Skeletal muscle tissue (tissue), 4 donors: ENCODE results near the gene CNNM2. TPM values are rescaled to one million over a fixed set of nuclear protein-coding genes. Genes with fewer than 3 reads are reported as not detected.

Experiments
- H3K27ac ChIP-seq: one replicate; pipeline ENCODE4 v1.7.0; 2013; ENCODE audit warnings: mild to moderate bottlenecking, low read depth, low read length, inconsistent platforms
- H3K27me3 ChIP-seq, 3 donors: one replicate each; pipeline ENCODE4 v1.7.0; 2013; ENCODE audit warnings: low read length in 3 of 3; ENCODE audit not compliant: control insufficient read depth in 3 of 3, insufficient read depth in 3 of 3
- H3K36me3 ChIP-seq, 3 donors: one replicate each; pipeline ENCODE4 v1.7.0; 2013; ENCODE audit warnings: low read length in 3 of 3; ENCODE audit not compliant: control insufficient read depth in 3 of 3, insufficient read depth in 3 of 3
- H3K4me1 ChIP-seq, 3 donors: one replicate each; pipeline ENCODE4 v1.7.0; 2013; ENCODE audit warnings: low read length in 3 of 3, mild to moderate bottlenecking in 3 of 3; ENCODE audit not compliant: control insufficient read depth in 3 of 3, insufficient read depth in 3 of 3
- H3K4me3 ChIP-seq, 3 donors: one replicate each; pipeline ENCODE4 v1.7.0; 2013; ENCODE audit warnings: low read length in 3 of 3
- H3K9ac ChIP-seq, 3 donors: one replicate each; pipeline ENCODE4 v1.7.0; 2013; ENCODE audit warnings: low read length in 3 of 3, mild to moderate bottlenecking in 3 of 3, moderate library complexity in 2 of 3, low read depth in 1 of 3
- H3K9me3 ChIP-seq, 3 donors: one replicate each; pipeline ENCODE4 v1.7.0; 2013; ENCODE audit warnings: low read length in 3 of 3; ENCODE audit not compliant: control insufficient read depth in 3 of 3
- total RNA-seq: library from RNA; depleted of rRNA; stranded (reverse); fragments of >200 nt; gene quantifications from one replicate; pipeline ENCODE4 v1.2.3, GENCODE V29; 2014
- donor health status: Osteomylitis.

The CNNM2 gene
- total RNA-seq, 1 donor from 2014 or later, result 2.1 TPM

- peaks cover 38 to 80% (median 56%) of the 10 kb centered on the region in 3 donors for H3K36me3 ChIP-seq
- H3K9me3 ChIP-seq, result no peaks in the 10 kb centered on the region
- H3K4me1 ChIP-seq, result no peaks in the 10 kb centered on the region
- no peaks in the 10 kb centered on the region for H3K27me3 ChIP-seq
- no peak overlapping the region for H3K4me3 ChIP-seq
- H3K9ac ChIP-seq, result no peak overlapping the region
- H3K27ac ChIP-seq, result no peak overlapping the region
These were observed 168.2 kb downstream of the CNNM2 start for GRCh38 chr10:103086261-103086660.

- H3K9me3 ChIP-seq, result no peaks in the 10 kb centered on the region
- no peak overlapping the region for H3K27ac ChIP-seq
- peaks cover 43 to 85% (median 61%) of the 10 kb centered on the region in 3 donors for H3K36me3 ChIP-seq
- H3K27me3 ChIP-seq, result no peaks in the 10 kb centered on the region
- no peak overlapping the region for H3K9ac ChIP-seq
- H3K4me3 ChIP-seq, result no peak overlapping the region
- no peaks in the 10 kb centered on the region for H3K4me1 ChIP-seq
These were observed 168.7 kb downstream of the CNNM2 start for GRCh38 chr10:103086799-103087198.

DNA sequence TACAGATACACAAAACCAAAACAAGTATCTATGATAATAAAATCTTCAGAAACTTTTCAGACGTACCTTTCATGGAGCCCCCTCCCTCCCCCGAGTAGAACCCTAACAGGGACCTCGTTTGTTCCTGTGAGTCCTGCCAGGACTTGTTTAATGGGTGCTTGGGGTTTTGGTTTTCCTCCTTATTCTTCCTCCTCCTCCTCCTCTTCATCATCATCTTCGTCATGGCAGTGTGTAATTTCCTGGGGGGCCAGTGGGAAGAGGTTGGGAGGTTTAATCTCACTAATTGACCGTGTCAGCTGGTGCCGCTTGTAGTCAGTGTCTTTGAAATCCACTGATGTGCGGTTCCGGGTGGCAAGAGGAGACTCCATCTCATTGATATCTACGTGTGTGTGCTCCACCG lies 171.4 kb downstream of the CNNM2 start:
- no peak overlapping the region for H3K27ac ChIP-seq
- no peaks in the 10 kb centered on the region for H3K27me3 ChIP-seq
- no peaks in the 10 kb centered on the region for H3K9me3 ChIP-seq
- no peaks in the 10 kb centered on the region for H3K4me1 ChIP-seq
- H3K36me3 ChIP-seq, result peaks cover 57 to 97% (median 79%) of the 10 kb centered on the region in 3 donors
- no peak overlapping the region for H3K4me3 ChIP-seq
- H3K9ac ChIP-seq, result no peak overlapping the region

GRCh38 chr10:103090911-103091310 lies 172.8 kb downstream of the CNNM2 start:
- H3K36me3 ChIP-seq, result peaks cover 57 to 95% (median 82%) of the 10 kb centered on the region in 3 donors
- no peak overlapping the region for H3K4me3 ChIP-seq
- H3K9ac ChIP-seq, result no peak overlapping the region
- H3K4me1 ChIP-seq, result no peaks in the 10 kb centered on the region
- H3K9me3 ChIP-seq, result no peaks in the 10 kb centered on the region
- no peak overlapping the region for H3K27ac ChIP-seq
- H3K27me3 ChIP-seq, result no peaks in the 10 kb centered on the region

DNA sequence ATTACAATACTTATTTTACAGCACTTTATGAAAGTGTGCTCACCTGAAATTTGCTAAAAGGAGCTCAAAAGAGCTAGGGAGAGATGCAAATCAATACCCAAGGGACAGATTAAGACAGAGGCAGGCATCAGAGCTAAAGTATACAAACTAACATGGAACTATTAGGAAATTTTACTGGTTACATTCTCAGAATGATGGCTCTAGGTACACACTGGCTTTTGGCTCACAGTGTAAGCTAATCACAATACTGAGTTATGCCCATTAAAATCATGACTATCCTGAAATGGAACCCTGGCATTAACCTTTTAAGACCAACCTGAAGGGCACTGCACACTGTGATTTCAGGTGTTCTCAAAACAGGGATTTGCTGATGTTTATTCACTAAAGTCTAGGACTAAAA lies 176.9 kb downstream of the CNNM2 start:
- peaks cover 51 to 90% (median 78%) of the 10 kb centered on the region in 3 donors for H3K36me3 ChIP-seq
- H3K27me3 ChIP-seq, result no peaks in the 10 kb centered on the region
- no peak overlapping the region for H3K9ac ChIP-seq
- H3K27ac ChIP-seq, result no peak overlapping the region
- H3K4me3 ChIP-seq, result no peak overlapping the region
- no peaks in the 10 kb centered on the region for H3K9me3 ChIP-seq
- H3K4me1 ChIP-seq, result no peaks in the 10 kb centered on the region

DNA sequence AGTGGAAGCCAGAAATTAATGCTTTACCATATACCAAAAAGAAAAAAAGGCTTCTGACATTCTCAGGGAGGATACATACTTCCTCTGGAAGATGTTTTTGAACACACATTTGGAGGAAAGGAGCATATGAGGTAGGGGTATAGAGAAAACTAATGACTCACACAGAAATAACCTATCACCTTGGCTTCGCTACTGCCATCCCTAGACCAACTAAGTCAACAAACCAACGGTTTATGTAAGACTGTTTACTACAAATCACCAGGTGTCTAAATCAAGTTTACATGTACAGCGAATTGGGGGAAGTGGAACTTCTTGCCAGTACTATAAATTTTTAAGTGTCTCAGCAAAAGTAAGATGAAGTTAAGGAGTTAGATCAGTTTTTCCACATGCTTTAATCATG lies 178.0 kb downstream of the CNNM2 start:
- H3K9ac ChIP-seq, result no peak overlapping the region
- H3K36me3 ChIP-seq, result peaks cover 46 to 86% (median 79%) of the 10 kb centered on the region in 3 donors
- no peak overlapping the region for H3K27ac ChIP-seq
- no peaks in the 10 kb centered on the region for H3K9me3 ChIP-seq
- H3K27me3 ChIP-seq, result no peaks in the 10 kb centered on the region
- H3K4me3 ChIP-seq, result no peak overlapping the region
- no peaks in the 10 kb centered on the region for H3K4me1 ChIP-seq

- Histone ChIP-seq H3K9ac (no peak overlapping the region), H3K4me3 (no peak overlapping the region), H3K9me3 (no peaks in the 10 kb centered on the region), H3K27me3 (no peaks in the 10 kb centered on the region), H3K36me3 (peaks cover 27 to 69% (median 65%) of the 10 kb centered on the region in 3 donors), H3K27ac (no peak overlapping the region), H3K4me1 (no peaks in the 10 kb centered on the region)
These were observed 180.1 kb downstream of the CNNM2 start for GRCh38 chr10:103098240-103098639.

- H3K4me1 ChIP-seq, result peaks cover 3 to 10% (median 7%) of the 10 kb centered on the region in 3 donors
- peaks cover 19 to 59% (median 59%) of the 10 kb centered on the region in 3 donors for H3K36me3 ChIP-seq
- H3K27me3 ChIP-seq, result no peaks in the 10 kb centered on the region
- no peaks in the 10 kb centered on the region for H3K9me3 ChIP-seq
- H3K4me3 ChIP-seq, result no peak overlapping the region
- H3K27ac ChIP-seq, result no peak overlapping the region
- no peak overlapping the region for H3K9ac ChIP-seq
These were observed 182.5 kb downstream of the CNNM2 start for GRCh38 chr10:103100620-103101019.

DNA sequence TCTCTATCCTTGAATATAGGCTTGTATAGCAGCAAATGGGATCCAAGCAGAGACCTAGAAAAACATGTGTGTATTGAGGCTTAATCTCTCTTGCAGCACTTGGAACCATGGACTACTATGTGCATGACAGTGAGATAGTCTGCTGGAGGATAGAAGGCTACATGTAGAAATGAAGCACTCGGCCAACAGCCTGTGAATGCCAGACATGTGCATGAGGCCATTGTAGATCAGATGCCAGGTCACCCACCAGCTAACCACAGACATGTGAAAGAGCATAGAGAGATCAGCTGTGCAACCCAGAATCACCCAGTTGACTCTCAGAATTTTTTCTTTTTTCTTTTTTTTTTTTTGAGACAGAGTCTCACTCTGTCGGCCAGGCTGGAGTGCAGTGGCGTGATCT lies 184.1 kb downstream of the CNNM2 start:
- Histone ChIP-seq H3K36me3 (peaks cover 17 to 53% (median 50%) of the 10 kb centered on the region in 3 donors), H3K27ac (peak overlapping the region; percentile 4), H3K9me3 (no peaks in the 10 kb centered on the region), H3K9ac (no peak overlapping the region), H3K27me3 (no peaks in the 10 kb centered on the region), H3K4me3 (no peak overlapping the region), H3K4me1 (peaks cover 4 to 14% (median 9%) of the 10 kb centered on the region in 3 donors)

DNA sequence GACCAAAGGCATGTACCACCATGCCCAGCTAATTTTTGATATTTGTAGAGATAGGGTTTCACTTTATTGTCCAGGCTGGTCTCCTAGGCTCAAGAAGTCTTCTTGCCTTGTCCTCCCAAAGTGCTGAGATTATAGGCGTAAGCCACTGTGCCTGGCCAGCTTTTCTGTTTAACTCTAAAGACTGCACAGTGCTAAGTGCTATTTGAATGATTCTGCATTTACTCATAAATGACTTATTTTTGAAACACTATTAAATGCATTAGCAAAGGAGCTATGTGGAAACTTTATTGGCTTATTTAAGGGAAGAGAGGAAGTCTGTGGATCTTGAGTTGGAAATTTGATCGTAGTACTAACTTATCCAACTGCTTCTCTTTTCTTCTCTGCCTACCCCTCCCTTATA lies 185.9 kb downstream of the CNNM2 start:
- H3K27ac ChIP-seq, result peak overlapping the region; percentile 38
- peaks cover 4 to 14% (median 9%) of the 10 kb centered on the region in 3 donors for H3K4me1 ChIP-seq
- no peak overlapping the region for H3K9ac ChIP-seq
- H3K27me3 ChIP-seq, result no peaks in the 10 kb centered on the region
- no peaks in the 10 kb centered on the region for H3K9me3 ChIP-seq
- H3K36me3 ChIP-seq, result peaks cover 10 to 41% (median 32%) of the 10 kb centered on the region in 3 donors
- H3K4me3 ChIP-seq, result no peak overlapping the region
